ENCODE results near the gene DDX4.

Gene DDX4

GRCh38 chr5:55848783-55849182, 110.9 kb downstream of the DDX4 start:
- H3K4me3 ChIP-seq (ENCODE audit: low read depth, low read length), result no peak overlapping the region
- no peak for TF ChIP-seq ZNF350 (tag by site-specific recombination; IDR thresholded peaks at IDR 0.05)
- no peak for TF ChIP-seq ZBTB17 (tag by site-specific recombination; IDR thresholded peaks at IDR 0.05)
- TF ChIP-seq, protein P1, sequence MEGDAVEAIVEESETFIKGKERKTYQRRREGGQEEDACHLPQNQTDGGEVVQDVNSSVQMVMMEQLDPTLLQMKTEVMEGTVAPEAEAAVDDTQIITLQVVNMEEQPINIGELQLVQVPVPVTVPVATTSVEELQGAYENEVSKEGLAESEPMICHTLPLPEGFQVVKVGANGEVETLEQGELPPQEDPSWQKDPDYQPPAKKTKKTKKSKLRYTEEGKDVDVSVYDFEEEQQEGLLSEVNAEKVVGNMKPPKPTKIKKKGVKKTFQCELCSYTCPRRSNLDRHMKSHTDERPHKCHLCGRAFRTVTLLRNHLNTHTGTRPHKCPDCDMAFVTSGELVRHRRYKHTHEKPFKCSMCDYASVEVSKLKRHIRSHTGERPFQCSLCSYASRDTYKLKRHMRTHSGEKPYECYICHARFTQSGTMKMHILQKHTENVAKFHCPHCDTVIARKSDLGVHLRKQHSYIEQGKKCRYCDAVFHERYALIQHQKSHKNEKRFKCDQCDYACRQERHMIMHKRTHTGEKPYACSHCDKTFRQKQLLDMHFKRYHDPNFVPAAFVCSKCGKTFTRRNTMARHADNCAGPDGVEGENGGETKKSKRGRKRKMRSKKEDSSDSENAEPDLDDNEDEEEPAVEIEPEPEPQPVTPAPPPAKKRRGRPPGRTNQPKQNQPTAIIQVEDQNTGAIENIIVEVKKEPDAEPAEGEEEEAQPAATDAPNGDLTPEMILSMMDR (tag by site-specific recombination; IDR thresholded peaks at IDR 0.05), result no peak
- TF ChIP-seq ZBTB1 (tag by site-specific recombination; IDR thresholded peaks at IDR 0.05), result no peak
- no peak for TF ChIP-seq ZNF274 (IDR thresholded peaks at IDR 0.05; ENCODE audit: low read length)
- TF ChIP-seq ZNF274 (tag by site-specific recombination; IDR thresholded peaks at IDR 0.05; ENCODE audit: borderline replicate concordance), result no peak
- no peak for TF ChIP-seq ZNF354C (tag by site-specific recombination; IDR thresholded peaks at IDR 0.05; ENCODE audit: borderline replicate concordance, low read depth)
- TF ChIP-seq, protein P2, sequence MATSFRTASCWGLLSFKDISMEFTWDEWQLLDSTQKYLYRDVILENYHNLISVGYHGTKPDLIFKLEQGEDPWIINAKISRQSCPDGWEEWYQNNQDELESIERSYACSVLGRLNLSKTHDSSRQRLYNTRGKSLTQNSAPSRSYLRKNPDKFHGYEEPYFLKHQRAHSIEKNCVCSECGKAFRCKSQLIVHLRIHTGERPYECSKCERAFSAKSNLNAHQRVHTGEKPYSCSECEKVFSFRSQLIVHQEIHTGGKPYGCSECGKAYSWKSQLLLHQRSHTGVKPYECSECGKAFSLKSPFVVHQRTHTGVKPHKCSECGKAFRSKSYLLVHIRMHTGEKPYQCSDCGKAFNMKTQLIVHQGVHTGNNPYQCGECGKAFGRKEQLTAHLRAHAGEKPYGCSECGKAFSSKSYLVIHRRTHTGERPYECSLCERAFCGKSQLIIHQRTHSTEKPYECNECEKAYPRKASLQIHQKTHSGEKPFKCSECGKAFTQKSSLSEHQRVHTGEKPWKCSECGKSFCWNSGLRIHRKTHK (tag by site-specific recombination; IDR thresholded peaks at IDR 0.05), result no peak
- TF ChIP-seq MYNN (tag by site-specific recombination; IDR thresholded peaks at IDR 0.05; ENCODE audit: borderline replicate concordance), result no peak
- no peak for TF ChIP-seq ZNF76 (tag by site-specific recombination; IDR thresholded peaks at IDR 0.05; ENCODE audit: borderline replicate concordance, low read depth)
- TF ChIP-seq, protein P3, sequence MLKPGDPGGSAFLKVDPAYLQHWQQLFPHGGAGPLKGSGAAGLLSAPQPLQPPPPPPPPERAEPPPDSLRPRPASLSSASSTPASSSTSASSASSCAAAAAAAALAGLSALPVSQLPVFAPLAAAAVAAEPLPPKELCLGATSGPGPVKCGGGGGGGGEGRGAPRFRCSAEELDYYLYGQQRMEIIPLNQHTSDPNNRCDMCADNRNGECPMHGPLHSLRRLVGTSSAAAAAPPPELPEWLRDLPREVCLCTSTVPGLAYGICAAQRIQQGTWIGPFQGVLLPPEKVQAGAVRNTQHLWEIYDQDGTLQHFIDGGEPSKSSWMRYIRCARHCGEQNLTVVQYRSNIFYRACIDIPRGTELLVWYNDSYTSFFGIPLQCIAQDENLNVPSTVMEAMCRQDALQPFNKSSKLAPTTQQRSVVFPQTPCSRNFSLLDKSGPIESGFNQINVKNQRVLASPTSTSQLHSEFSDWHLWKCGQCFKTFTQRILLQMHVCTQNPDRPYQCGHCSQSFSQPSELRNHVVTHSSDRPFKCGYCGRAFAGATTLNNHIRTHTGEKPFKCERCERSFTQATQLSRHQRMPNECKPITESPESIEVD (tag by site-specific recombination; IDR thresholded peaks at IDR 0.05), result no peak
- no peaks in the 10 kb centered on the region for H3K9me3 ChIP-seq (ENCODE audit: control insufficient read depth, insufficient read depth, low read depth, low read length)
- ChIA-PET CTCF (no interaction called here), POLR2A (no interaction called here)
- H3K27ac ChIP-seq (ENCODE audit: extremely low read depth, low read depth, low read length), result no peak overlapping the region
- no peaks in the 10 kb centered on the region for H3K36me3 ChIP-seq (ENCODE audit: control insufficient read depth in 2 of 2, insufficient read depth in 1 of 2, low read length in 2 of 2)
- H3K4me1 ChIP-seq (ENCODE audit: control insufficient read depth, insufficient read depth, low read length), result no peaks in the 10 kb centered on the region

- Histone ChIP-seq H3K4me3 (ENCODE audit: low read depth, low read length) (peak within 1 kb of the TSS; percentile 27), H3K27ac (ENCODE audit: extremely low read depth, low read depth, low read length) (no peak within 1 kb of the TSS), H3K36me3 (ENCODE audit: control insufficient read depth in 2 of 2, insufficient read depth in 1 of 2, low read length in 2 of 2) (no peaks in the 10 kb centered on the region), H3K9me3 (ENCODE audit: control insufficient read depth, insufficient read depth, low read depth, low read length) (no peaks in the 10 kb centered on the region), H3K4me1 (ENCODE audit: control insufficient read depth, insufficient read depth, low read length) (no peaks in the 10 kb centered on the region)
- TF ChIP-seq ZNF555 (tag by site-specific recombination; conservative IDR thresholded peaks at IDR 0.05) (no peak), SCRT2 (tag by site-specific recombination; IDR thresholded peaks at IDR 0.05) (peak; percentile 36; the same call in 1 of the 2 replicates), ZNF10 (tag by site-specific recombination; IDR thresholded peaks at IDR 0.05) (peak; percentile 33; the same call in 1 of the 2 replicates), ZNF600 (tag by site-specific recombination; IDR thresholded peaks at IDR 0.05) (peak; percentile 23; the same call in 1 of the 2 replicates)
- ChIA-PET POLR2A (no interaction called here), CTCF (interaction anchor here (0.6 to 1.3 kb wide), 2 partner anchors 70 to 85 kb away, joined by 3 to 5 read pairs; no protein-coding TSS in a partner anchor)
Observed at GRCh38 chr5:55850839-55851674, 113.2 kb downstream of the DDX4 start, which contains the start of gene IL31RA. Gene IL31RA, plus strand, starts transcription at chr5:55851357. Its CDS starts 214 bp downstream, at chr5:55851571.

DNA sequence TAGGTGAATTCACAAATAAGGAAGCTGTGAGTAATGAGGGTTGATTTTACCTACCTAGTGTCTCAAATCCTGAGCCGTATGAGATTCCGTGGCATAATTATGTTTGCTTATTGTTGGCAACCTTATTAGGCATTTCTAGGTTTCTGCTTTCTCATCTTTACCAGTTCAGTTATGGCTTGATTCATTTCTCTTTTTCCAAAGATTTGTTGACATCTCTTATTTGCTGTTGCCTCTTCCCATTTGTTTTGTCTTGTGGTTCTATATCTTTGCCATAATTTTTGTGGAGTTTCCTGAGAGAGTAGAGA, 113.8 kb downstream of the DDX4 start:
- Histone ChIP-seq H3K27ac (ENCODE audit: extremely low read depth, low read depth, low read length) (no peak overlapping the region), H3K4me1 (ENCODE audit: control insufficient read depth, insufficient read depth, low read length) (no peaks in the 10 kb centered on the region), H3K36me3 (ENCODE audit: control insufficient read depth in 2 of 2, insufficient read depth in 1 of 2, low read length in 2 of 2) (no peaks in the 10 kb centered on the region), H3K9me3 (ENCODE audit: control insufficient read depth, insufficient read depth, low read depth, low read length) (no peaks in the 10 kb centered on the region), H3K4me3 (ENCODE audit: low read depth, low read length) (peak overlapping the region; percentile 27)
- CTCF ChIA-PET, result interaction anchor here (1.3 kb wide), 1 partner anchor 84 kb away, joined by 5 read pairs; no protein-coding TSS in a partner anchor
- POLR2A ChIA-PET, result no interaction called here
- TF ChIP-seq, protein P4, sequence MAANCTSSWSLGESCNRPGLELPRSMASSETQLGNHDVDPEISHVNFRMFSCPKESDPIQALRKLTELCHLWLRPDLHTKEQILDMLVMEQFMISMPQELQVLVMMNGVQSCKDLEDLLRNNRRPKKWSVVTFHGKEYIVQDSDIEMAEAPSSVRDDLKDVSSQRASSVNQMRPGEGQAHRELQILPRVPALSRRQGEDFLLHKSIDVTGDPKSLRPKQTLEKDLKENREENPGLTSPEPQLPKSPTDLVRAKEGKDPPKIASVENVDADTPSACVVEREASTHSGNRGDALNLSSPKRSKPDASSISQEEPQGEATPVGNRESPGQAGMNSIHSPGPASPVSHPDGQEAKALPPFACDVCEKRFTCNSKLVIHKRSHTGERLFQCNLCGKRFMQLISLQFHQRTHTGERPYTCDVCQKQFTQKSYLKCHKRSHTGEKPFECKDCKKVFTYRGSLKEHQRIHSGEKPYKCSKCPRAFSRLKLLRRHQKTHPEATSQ (tag by site-specific recombination; IDR thresholded peaks at IDR 0.05), result no peak
- TF ChIP-seq TSHZ1 (tag by site-specific recombination; IDR thresholded peaks at IDR 0.05; ENCODE audit: borderline replicate concordance), result no peak
- TF ChIP-seq ZNF248 (tag by site-specific recombination; IDR thresholded peaks at IDR 0.05), result no peak
- TF ChIP-seq SP7 (tag by site-specific recombination; IDR thresholded peaks at IDR 0.05), result no peak
- no peak for TF ChIP-seq ZNF146 (tag by site-specific recombination; IDR thresholded peaks at IDR 0.05)
- no peak for TF ChIP-seq GLI2 (tag by site-specific recombination; IDR thresholded peaks at IDR 0.05; ENCODE audit: borderline replicate concordance, low read depth)

Measured in HEK293 (cell line).